ENCODE data around the gene RPS23. TPM values are rescaled to one million over a fixed set of nuclear protein-coding genes. Genes with fewer than 3 reads are reported as not detected.

Gene RPS23
- total RNA-seq, 1 experiment from 2014 or later: 2,206 TPM

- TF ChIP-seq POLR2AphosphoS5 (IDR thresholded peaks at IDR 0.05; ENCODE audit: low read depth, low read length) (no peak), JUND (IDR thresholded peaks at IDR 0.05) (no peak)
Observed at GRCh38 chr5:82297711-82298110, 19.6 kb upstream of the RPS23 start (continued).

- H2AFZ ChIP-seq (ENCODE audit: low read depth, low read length, poor library complexity, severe bottlenecking): no peak overlapping the region
- no peak overlapping the region for H3K4me3 ChIP-seq (replicated peaks in 1 of 2; ENCODE audit: low read depth in 1 of 2, low read length in 2 of 2)
- no peak overlapping the region for H3K27ac ChIP-seq (ENCODE audit: low read depth, low read length)
- no peak overlapping the region for H3K4me2 ChIP-seq (ENCODE audit: low read length)
- ChIA-PET RAD21 (ENCODE audit: low non-redundant PET in 1 of 2, low total read pairs in 2 of 2, uncharacterized antibody in 2 of 2, unreplicated experiment in 2 of 2) (no interaction called here), POLR2A (no interaction called here), CTCF (no interaction called here)
- no peaks in the 10 kb centered on the region for H3K4me1 ChIP-seq (ENCODE audit: control insufficient read depth in 1 of 2, insufficient read depth in 2 of 2, low read length in 2 of 2)
- no TSS peak for BruUV-seq (replicated peaks)
- DNase-seq (ENCODE audit: low read depth, low spot score) (no peak), ATAC-seq (no peak)
- TF ChIP-seq CTCF (IDR thresholded peaks at IDR 0.05 in 2 of 3, conservative IDR thresholded peaks at IDR 0.05 in 1 of 3; ENCODE audit: borderline replicate concordance in 1 of 3, insufficient read depth in 1 of 3, low read depth in 2 of 3, low read length in 2 of 3) (0 out of 6 replicates have a peak, but pooled peaks of 1 of the 3 experiments have one; percentile 7), MAX (IDR thresholded peaks at IDR 0.05) (no peak), RAD21 (IDR thresholded peaks at IDR 0.05; ENCODE audit: low read depth) (peak; percentile 34; the same call in 1 of the 2 replicates), ZFX (IDR thresholded peaks at IDR 0.05) (no peak), CEBPB (IDR thresholded peaks at IDR 0.05; ENCODE audit: low read depth) (no peak), SIN3A (IDR thresholded peaks at IDR 0.05; ENCODE audit: low read depth) (no peak)
- no peaks in the 10 kb centered on the region for H3K9me3 ChIP-seq (ENCODE audit: control insufficient read depth in 1 of 2, insufficient read depth in 1 of 2, low read depth in 1 of 2, low read length in 2 of 2)
- no peaks in the 10 kb centered on the region for H3K79me2 ChIP-seq (ENCODE audit: insufficient read depth, low read length)
- H3K9me2 ChIP-seq (ENCODE audit: insufficient read depth): no peaks in the 10 kb centered on the region
- no peaks in the 10 kb centered on the region for H3K36me3 ChIP-seq (ENCODE audit: control insufficient read depth in 1 of 2, insufficient read depth in 2 of 2, low read length in 2 of 2)
- H3K27me3 ChIP-seq (ENCODE audit: insufficient read depth, low read length): no peaks in the 10 kb centered on the region
- H4K20me1 ChIP-seq (ENCODE audit: insufficient read depth): no peaks in the 10 kb centered on the region
- intact Hi-C loops (cut with micrococcal nuclease): no loop called here
- no peak overlapping the region for H3K9ac ChIP-seq (ENCODE audit: low read length)
Observed at GRCh38 chr5:82296929-82297328, 18.8 kb upstream of the RPS23 start.
